Activated naive CD4-positive, alpha-beta T cell treated with Interleukin-2 at 50 U/mL for 16 hours (primary cell): ENCODE data around the gene TM7SF3.

Experiments used
- DNase-seq: peaks from one replicate; pipeline ENCODE4 v3.0.0-alpha.2; 2020

Gene TM7SF3

DNA sequence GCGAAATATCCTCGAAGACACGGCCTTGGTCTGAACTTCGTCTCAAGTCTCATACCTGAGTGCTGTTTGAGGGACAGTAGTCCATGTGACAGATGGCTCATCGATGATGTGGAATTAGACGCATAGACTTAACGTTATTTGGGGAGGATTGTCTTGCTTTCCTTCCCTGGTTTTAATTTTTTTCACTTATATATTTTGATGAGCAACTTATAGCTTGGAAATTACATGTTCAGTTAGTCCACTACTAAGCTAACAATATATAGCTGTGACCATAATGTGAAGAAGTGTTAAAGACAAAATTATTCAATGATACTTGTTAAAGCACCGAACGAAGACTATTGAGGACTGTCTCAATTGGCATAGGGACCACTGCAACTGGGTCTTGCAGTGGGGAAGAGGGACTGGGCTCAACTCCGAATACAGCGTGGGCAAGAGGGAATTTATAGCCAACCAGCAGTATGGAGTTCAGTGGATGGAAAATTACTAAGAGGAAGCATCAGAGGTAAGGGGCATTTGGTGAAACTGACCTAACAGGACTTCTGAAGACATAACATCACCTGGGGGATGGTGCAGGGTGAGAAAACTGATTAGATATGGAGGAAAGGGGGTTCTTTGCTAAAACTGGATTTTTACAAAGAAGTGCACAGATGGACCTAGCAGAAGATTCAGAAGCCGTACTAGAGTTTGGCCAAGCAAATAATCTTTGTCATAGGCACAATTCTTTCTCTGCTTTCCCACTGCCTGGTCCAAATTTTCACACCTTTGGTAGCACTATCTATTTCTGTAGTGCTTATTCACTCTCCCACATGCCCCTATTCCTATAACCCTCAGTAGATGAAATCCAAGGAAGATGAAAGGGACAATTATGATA lies 910 bp upstream of the TM7SF3 start:
- no peak for DNase-seq

DNA sequence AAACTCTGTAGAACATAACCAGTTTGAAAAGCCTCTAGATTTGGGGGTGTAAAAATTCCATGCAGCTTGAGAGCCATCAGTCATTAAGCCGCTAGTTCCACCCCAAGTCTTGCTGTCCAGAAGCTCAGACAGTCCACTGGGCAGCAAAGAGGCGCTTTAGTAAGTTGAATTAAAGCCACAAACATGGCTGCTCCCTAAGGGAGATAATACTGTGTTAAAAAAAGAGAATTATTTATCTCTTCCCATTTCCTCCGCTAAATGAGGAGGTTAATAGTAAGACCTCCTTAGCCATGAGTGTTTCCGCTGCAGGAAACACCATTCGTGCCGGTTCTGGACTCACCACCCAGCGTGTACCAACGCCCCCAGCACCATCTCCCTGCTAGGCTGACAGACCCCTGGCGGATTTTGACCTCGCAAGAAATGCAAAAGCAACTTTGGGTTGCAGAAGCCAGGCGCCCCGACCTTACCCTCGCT lies 536 bp downstream of the TM7SF3 start:
- DNase-seq: no peak

DNA sequence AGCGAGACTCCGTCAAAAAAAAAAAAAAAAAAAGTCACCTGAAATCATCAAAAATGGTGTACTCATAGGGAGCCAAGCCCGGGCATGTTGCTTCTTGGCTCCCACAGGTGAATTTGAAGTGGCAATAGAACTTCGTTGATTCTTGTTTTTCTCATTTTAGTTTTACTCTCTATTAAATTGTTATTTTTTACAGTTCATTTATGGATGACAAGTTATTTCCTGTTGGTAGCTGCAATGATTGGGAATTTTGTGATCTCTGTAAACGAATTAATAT lies 1.3 kb downstream of the TM7SF3 start:
- no peak for DNase-seq

DNA sequence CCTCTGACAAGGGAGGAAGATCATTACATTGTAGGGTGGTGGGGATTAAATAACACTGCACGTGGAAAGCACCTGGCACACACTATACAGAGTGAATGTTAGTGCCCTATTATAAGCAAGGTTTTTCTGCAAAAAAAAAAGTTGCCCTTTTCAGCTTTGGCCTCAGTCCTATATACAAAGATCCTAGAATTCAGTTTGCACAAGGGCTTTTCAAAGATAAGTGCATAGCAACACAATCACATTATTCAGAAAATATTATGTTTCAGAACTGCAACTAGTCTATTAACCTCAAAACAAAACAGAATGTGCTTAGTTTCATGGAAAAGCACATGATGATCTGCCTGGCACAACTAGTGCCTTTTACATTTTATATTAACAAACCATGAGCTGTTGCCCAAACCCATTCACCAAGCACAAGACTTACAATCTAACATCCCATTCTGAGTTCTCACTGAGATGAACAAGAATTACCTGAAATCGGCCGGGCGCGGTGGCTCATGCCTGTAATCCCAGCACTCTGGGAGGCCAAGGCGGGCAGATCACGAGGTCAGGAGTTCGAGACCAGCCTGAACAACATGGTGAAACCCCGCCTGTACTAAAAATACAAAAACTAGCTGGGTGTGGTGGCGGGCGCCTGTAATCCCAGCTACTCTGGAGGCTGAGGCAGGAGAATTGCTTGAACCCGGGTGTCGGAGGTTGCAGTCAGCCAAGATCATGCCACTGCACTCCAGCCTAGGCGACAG lies 1.8 kb downstream of the TM7SF3 start:
- no peak for DNase-seq

DNA sequence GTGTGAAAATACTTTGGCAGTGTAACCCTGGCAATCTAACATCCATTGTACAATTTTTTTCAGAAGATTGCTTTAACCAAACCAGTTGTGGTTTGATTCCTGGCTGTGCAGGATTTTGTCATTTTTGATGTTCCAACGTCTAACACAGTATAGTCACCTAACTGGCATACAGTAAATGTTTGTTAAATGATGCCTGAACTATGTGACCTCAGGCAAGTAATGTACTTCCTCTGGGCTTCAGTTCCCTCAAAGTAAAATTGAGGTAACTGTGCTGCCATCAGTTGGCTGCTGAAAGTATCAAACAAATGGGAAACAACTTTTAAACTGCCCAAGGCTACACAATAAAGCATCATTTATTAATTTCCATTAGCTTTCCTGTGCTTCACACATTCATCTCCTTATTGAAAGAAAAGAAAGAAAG lies 4.3 kb downstream of the TM7SF3 start:
- no peak for DNase-seq

DNA sequence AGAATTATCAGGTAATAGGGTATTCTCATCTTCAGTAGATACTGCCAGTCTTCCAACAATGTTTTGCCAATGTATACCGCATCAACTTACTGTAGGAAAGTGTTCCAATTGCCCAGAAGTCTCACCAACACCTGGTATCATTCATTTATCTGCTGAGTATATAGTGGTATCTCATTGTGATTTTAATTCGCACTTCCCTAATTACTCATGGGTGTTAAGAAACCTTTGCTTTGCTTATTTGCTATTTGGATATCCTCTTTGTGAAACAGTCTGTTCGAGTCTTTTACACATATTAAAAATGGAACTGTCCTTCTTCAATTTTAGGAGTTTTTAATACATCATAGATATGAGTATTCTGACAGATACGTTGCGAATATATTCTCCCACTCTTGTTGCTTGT lies 6.1 kb downstream of the TM7SF3 start:
- DNase-seq: no peak

DNA sequence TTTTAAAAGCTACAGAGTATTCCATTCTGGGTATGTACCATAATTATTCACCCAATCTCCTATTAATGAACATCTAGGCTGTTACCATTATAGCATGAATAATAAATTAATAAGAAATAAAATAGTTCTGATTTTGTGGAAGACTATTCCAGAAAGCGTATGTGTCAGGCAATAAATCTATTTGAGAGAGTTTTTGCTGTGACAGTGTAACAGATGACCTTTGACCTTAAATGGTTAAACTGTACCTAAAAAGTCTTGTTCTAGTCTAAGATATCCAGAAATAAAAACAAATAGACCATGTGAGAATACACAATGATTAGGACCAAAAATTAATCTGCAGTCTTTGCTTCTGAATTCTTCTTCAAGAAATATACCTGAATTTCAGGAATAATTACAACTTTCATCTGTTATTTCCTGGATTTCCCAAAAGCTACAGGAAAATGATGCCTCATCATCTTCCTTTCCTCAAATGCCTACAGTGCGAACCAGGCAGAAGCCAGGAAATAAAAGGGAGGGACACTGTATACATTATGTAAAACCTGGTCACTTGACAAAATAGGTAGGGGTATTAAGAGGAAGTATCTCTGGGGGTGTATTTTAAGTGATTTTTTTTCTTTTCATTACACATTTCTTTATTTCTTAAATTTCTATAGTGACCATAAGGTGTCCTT lies 7.3 kb downstream of the TM7SF3 start:
- DNase-seq: no peak

DNA sequence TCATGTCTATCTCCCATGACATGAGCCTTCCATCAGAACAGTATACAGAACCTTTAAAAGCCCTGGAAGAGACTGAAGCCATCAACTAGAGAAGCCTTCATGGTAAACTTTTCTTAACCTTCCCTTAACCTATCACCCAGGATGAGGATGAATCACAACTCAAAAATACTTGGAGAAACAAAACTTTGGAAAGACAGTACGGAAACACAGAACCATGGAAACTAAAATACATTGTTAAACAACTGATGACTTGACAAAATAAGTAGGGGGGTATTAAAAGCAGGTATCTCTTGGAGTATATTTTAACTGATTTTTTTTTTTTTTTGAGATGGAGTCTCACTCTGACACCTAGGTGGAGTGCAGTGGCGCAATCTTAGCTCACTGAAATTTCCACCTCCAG lies 8.7 kb downstream of the TM7SF3 start:
- no peak for DNase-seq

DNA sequence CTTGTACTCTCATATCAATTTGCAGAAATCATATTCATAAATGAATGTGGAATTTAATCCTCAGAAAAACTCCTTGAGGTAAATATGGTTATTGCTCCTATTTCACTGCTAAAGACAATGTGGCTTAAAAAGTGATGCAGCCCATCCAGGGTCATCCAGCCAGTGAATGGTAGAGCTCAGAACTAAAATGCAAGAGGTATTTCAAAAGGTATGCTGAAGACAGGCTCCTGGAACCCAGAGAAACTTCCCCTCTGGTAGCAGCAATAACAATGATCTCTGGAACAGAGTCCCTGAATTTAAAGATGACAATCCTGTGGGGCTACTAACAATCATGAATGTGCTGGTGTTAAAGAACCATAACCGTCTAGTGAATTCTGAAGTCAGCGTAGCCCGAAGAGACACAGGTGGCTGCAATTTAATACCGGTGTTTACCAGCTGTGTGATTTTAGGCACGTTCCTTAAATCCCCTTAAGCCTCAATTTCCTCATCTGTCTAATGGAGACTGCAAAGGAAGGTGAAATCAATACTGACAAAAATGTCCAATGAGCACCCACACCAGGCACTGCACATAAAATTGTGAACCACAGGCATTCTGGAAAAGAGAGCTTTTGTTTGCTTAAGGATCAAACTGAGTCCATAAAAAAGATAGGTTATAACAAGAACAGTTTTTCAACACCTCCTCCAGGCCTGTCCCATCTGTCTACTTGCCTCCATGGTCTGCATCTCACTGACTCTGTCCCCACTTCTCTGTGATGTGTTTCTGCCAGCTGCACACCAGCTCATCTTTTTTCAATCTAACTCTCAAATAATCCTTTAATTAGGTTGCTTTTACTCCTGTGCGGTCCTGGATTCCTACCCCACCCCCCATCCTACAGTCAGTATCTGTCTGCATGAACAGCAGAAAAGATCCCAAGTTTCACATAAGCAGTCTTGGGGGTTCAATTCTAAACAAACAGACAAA lies 10.5 kb downstream of the TM7SF3 start:
- no peak for DNase-seq

DNA sequence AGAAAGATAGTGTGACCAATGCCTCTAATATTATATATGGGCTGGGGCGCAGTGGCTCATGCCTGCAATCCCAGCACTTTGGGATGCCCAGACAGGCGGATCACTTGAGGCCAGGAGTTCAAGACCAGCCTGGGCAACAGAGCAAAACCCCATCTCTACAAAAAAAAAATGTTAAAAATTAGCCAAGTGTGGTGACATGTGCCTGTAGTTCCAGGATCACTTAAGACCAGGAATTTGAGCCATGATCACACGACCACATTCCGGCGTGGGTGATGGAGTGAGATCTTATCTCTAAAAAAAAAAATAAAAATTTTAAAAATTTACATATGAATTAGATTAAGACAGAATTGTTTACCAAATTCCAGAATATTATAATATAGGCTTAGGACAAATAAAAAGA lies 12.0 kb downstream of the TM7SF3 start:
- no peak for DNase-seq

DNA sequence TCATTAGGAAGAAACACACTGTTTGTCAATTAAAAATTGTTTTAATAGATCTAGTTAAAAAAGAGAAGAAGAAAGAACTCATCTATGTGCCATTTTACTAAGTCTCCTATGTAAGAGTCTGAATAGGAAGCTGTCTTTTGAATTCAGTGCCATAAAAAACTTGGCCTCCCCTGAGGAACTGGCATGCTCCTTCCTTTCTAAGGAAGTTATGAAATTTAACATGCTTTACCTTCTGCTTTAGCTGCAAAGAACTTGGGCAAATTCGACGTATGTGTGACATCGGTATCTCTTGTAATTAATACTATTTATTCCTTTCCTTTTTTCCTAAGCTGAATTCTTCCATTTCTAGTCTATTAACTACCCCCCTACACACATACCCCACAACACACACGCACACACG lies 12.5 kb downstream of the TM7SF3 start:
- no peak for DNase-seq

DNA sequence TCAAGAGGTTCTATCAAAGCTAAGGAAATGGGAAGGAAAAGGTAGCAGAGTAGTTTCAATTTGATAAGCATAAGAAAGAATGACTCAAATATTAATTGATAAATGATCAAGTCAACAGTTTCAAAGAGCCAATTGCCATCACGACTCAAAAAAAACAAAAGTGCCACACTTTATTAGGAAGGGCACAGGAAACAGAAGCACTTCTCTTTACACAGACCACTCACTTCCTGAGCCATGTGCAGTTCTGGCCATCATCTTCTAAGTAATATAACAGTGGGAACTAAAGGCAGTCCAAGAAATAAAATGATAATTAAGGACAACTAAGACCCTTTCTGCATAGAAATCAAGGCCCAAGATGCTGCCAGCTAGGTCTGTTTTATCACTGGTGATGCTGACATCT lies 13.2 kb downstream of the TM7SF3 start:
- DNase-seq: no peak

DNA sequence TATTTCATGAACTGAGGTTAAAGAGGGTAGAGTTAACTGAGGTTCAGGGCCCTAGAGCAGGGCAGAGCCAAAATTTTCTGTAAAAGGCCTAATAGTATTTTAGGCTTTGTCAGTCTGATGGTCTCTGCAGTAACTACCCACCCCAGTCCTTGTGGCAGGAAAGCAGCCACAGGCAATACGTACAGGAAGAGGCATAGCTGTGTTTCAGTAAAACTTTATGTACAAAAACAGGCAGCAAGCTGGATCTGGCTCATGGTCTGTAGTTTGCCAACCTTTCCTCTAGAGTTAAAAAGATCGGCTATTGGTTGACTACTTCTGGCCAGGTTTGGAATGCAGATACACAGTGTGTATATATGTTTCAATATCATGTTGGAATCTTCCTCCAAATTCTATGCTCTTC lies 17.2 kb downstream of the TM7SF3 start:
- DNase-seq: no peak

DNA sequence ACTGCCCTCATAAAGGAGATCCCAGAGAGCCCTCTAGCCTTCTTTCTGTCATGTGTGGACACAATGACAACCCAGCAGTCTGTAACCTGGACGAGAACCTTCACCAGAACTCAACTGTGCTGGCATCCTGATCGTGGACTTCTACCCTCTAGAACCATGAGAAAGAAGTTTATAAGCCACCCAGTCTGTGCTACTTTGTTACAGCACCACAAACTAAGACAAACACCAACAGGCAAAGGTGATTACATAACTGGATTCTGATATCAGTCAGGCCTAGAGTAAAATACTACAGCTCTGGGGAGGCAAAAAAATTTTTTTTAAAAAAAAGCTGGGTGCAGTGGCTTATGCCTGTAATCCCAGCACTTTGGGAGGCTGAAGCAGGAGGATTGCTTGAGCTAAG lies 18.5 kb downstream of the TM7SF3 start:
- no peak for DNase-seq

DNA sequence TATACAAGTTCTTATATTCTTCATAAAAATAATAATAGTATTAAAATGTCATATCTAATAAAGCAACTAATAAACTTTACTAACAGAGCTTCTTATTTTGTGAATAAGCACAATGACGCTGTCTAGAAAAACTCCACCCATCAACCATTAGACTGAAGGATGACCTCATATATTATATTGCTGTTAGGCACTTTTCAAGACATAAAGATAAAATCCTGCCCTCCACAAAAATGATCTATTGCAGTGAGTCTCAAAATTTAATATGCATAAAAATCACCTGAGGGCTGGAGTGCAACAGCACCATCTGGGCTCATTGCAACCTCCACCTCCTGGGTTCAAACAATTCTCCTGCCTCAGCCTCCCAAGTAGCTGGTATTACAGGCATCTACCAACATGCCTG lies 20.1 kb downstream of the TM7SF3 start:
- DNase-seq: no peak

DNA sequence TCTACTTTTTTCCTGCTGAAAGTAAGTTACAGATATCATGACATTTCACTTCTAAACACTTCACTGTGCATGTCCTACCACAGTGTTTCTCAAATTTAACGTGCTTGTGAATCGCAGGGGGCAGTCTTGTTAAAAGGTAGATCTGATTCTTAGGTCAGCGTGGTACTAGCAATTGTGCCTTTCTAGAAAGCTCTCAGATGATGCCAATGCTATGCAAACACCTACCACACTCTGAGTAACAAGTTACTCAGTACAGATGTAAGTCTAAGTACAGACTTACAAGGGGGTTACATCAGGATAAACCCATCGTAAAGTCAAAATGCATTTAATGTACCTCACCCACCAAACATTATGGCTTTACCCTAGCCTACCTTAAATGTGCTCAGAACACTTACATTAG lies 22.4 kb downstream of the TM7SF3 start:
- DNase-seq: no peak

DNA sequence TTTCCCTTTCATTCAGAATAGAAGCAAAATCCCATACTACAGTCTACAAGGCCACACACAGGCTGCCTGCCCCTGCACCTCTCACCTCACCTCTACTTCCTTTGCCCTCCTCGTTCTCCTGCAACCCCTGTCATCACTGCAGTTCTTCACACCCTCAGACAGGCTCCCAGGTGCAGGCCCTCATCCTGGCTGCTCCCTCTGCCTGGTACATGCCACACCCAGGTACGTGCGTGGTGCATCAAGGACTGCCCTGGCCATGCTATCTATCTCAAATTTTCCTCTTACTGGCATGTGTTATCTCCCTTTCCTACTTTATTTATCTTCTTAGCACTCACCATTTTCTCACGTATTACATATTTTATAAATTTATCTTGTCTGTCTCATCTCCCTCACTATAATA lies 24.3 kb downstream of the TM7SF3 start:
- no peak for DNase-seq

DNA sequence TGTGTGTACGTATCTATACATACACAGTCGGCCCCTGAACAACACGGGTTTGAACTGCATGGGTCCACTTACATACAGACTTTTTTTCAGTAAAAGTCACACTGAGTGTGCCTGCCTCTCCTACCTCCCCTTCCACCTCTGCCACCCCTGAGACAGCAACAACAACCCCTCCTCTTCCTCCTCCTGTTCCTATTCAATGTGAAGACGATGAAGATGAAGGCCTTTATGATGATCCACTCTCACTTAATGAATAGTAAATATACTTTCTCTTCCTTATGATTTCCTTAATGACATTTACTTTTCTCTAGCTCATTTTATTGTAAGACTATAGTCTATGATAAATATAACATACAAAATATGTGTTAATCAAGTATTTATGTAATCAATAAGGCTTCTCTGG lies 25.5 kb downstream of the TM7SF3 start:
- DNase-seq: no peak

DNA sequence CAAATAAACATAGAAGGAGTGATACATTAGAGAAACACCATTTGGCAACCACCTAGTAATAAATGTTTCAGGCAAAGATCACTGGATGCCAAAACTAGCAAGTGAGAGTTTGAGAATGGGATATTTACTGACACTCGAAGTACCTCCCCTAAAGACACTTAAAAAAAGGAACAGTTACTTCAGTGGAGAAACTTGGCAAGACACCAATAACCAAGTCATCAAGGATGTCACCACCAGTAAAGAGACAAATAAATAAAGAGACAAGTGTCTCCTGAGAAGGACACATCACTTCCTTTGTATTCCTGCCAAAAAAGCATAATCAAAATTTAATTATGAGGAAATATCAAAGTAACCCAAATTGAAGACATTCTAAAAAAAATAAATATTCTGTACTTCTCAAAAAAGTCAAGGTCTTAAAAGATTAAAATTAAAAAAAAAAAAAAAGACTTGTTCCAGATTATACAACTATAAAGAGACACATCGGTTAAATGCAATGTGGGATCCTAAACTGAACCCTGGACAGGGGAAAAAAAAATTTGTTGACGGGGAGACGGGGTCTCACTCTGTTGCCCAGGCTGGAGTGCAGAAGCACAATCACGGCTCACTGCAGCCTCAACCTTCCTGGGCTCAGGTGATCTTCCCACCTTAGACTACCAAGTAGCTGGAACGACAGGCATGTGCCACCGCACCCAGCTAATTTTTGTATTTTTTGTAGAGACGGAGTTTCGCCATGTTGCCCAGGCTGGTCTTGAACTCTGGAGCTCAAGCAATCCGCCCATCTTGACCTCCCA lies 26.4 kb downstream of the TM7SF3 start:
- DNase-seq: no peak

DNA sequence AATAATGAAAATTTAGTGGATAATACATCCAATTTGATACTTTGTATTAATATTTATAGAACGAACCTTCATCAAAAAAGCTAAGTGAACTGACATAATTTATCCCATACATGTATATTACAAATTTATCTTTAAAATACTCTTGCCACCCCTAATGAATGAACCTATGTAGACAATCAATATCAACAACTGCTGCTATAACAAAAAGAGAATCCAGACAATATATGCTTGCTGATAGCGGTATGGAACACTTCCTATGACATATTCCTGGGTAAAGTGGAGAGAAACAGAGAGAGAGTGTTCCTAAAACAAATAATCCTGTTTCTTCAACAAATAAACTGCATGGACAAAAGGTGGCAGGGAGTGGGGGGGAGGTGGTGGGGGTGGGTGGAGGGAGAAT lies 31.3 kb downstream of the TM7SF3 start:
- DNase-seq: no peak

DNA sequence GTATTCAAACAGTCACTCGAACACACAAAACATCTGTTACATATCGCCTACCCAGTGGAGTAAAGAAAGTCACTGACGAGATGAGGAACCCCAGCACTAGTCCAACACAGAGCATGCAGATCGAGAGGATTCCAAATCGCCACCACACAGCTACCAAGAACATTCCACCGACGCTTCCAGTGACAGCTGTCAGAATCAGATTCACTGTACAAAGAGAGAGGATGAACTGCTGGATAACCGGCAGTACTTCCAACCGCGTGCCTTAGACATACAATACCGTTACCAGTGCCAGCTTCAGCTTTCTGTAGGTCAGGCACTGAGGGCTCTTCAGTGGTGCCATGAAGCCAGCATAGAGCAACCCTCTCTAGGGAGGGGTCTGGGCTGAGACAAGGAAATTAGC lies 34.5 kb downstream of the TM7SF3 start:
- DNase-seq: no peak

DNA sequence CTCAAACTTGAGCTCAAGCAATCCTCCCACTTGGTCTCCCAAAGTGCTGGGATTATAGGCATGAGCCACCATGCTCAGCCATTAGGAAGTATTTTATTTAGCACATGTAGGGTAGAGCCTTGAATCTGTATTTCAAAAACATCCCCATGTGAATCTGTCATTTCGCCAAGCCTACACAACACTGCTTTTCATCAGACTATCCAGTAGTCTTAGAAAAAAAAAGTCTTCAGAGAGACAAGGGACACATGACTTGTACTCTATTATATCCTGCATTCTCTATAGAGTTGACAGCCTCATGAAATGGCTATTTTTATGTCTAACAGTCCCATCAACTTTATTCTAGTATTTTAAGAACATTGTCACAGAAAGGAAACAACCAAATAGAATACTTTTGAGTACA lies 35.4 kb downstream of the TM7SF3 start:
- no peak for DNase-seq
